ENCODE data around the gene UBE2D2. TPM values are rescaled to one million over a fixed set of nuclear protein-coding genes. Genes with fewer than 3 reads are reported as not detected.

Gene UBE2D2
- total and polyA plus RNA-seq, 10 of the 15 experiments (the other 5 are each of a cell fraction or from before 2014, with no cell fraction given): 58.6 to 245 (median 128) TPM

GRCh38 chr5:139638090-139638735 is 77.1 kb downstream of the UBE2D2 start (continued):
- TF ChIP-seq SRF (IDR thresholded peaks at IDR 0.05; ENCODE audit: low read depth in 2 of 2, low read length in 2 of 2): no peak
- no peak for TF ChIP-seq REST (IDR thresholded peaks at IDR 0.05; ENCODE audit: low read depth, low read length)
- no peak for TF ChIP-seq TCF3 (IDR thresholded peaks at IDR 0.05; ENCODE audit: borderline replicate concordance, insufficient read depth, low read depth, low read length)
- no peak for TF ChIP-seq RFX5 (IDR thresholded peaks at IDR 0.05; ENCODE audit: low read depth, low read length)
- no peak for TF ChIP-seq ZBTB33 (IDR thresholded peaks at IDR 0.05)
- TF ChIP-seq POLR2A (IDR thresholded peaks at IDR 0.05; ENCODE audit: low read depth, low read length): peak; percentile 68
- no peak for TF ChIP-seq SUPT20H (IDR thresholded peaks at IDR 0.05; ENCODE audit: borderline replicate concordance, control insufficient read depth, low read depth, low read length)
- TF ChIP-seq USF1 (IDR thresholded peaks at IDR 0.05; ENCODE audit: borderline replicate concordance, extremely low read length, insufficient read depth, low read depth, low read length): no peak
- TF ChIP-seq BCL11A (IDR thresholded peaks at IDR 0.05; ENCODE audit: low read depth, low read length): no peak
- TF ChIP-seq CREB1 (IDR thresholded peaks at IDR 0.05; ENCODE audit: low read depth): no peak
- TF ChIP-seq RCOR1 (conservative IDR thresholded peaks at IDR 0.05; ENCODE audit: low read depth, low read length): no peak
- no peak for TF ChIP-seq SMAD5 (IDR thresholded peaks at IDR 0.05; ENCODE audit: low read depth)
- TF ChIP-seq NBN (IDR thresholded peaks at IDR 0.05): no peak
- no peak for TF ChIP-seq ZNF687 (IDR thresholded peaks at IDR 0.05)
- TF ChIP-seq NR2C1 (IDR thresholded peaks at IDR 0.05): no peak
- no peak for TF ChIP-seq HDGF (IDR thresholded peaks at IDR 0.05)
- no peak for TF ChIP-seq HCFC1 (IDR thresholded peaks at IDR 0.05; ENCODE audit: low read length)
- no peak for TF ChIP-seq NRF1 (conservative IDR thresholded peaks at IDR 0.05; ENCODE audit: low read depth, low read length)
- no peak for TF ChIP-seq JUNB (IDR thresholded peaks at IDR 0.05)
- no peak for TF ChIP-seq SIX5 (IDR thresholded peaks at IDR 0.05; ENCODE audit: low read depth, low read length, severe bottlenecking)
- no peak for TF ChIP-seq CEBPB (IDR thresholded peaks at IDR 0.05; ENCODE audit: borderline replicate concordance in 1 of 2, low read depth in 2 of 2, low read length in 2 of 2)
- TF ChIP-seq TAF1 (IDR thresholded peaks at IDR 0.05; ENCODE audit: borderline replicate concordance, low read depth, low read length): no peak
